IMR-90 (cell line): ENCODE data around the gene BLNK. TPM values are rescaled to one million over a fixed set of nuclear protein-coding genes. Genes with fewer than 3 reads are reported as not detected.

Source experiments
- ATAC-seq: fragments of 200-7000 bp; cut with Tn5 transposase; 2 replicates; pipeline ENCODE4 v1.9.1; 2020; ENCODE audit warnings: low read depth, mild to moderate bottlenecking, moderate library complexity
- BruUV-seq: library from RNA; stranded (reverse); fragments of 400-500 nt; replicated peaks from 2 replicates; lab custom pipeline; 2021; lab: Mats Ljungman, UMichigan
- CTCF ChIA-PET: fragments of 300-600 bp; formaldehyde crosslinking; extraction: SDS; loops from one replicate; lab custom pipeline; 2021; ENCODE audit warnings: antibody characterized with exemption; lab: Yijun Ruan, JAX
- POLR2A ChIA-PET: fragments of 300-600 bp; sonication (Branson Sonifier 250); formaldehyde crosslinking; loops from one replicate; lab custom pipeline; 2022; ENCODE audit warnings: antibody characterized with exemption; ENCODE audit not compliant: unreplicated experiment; lab: Charles Lee
- DNase-seq: peaks from one replicate; pipeline ENCODE4 v3.0.0; 2013
- H2AFZ ChIP-seq: replicated peaks from 2 replicates; pipeline ENCODE3; 2013; ENCODE audit warnings: low read length, mild to moderate bottlenecking; ENCODE audit not compliant: poor library complexity
- H2AK5ac ChIP-seq: 2 replicates; pipeline ENCODE4 v1.6.1; 2013; ENCODE audit warnings: low read depth, low read length, inconsistent platforms
- H2AK9ac ChIP-seq: replicated peaks from 2 replicates; pipeline ENCODE3; 2013; ENCODE audit warnings: mild to moderate bottlenecking, low read depth, low read length, moderate library complexity; ENCODE audit not compliant: poor library complexity
- H2BK120ac ChIP-seq: 2 replicates; pipeline ENCODE4 v1.6.1; 2013; ENCODE audit warnings: low read depth, low read length, inconsistent platforms
- H2BK15ac ChIP-seq: 3 replicates; pipeline ENCODE4 v1.6.1; 2013; ENCODE audit warnings: low read depth, low read length, inconsistent platforms
- H2BK20ac ChIP-seq: 2 replicates; pipeline ENCODE4 v1.6.1; 2013; ENCODE audit warnings: low read depth, mild to moderate bottlenecking, inconsistent platforms, low read length, moderate library complexity
- H2BK5ac ChIP-seq: 2 replicates; pipeline ENCODE4 v1.6.1; 2013; ENCODE audit warnings: mild to moderate bottlenecking, low read depth, low read length, inconsistent platforms; ENCODE audit not compliant: poor library complexity, severe bottlenecking
- H3K14ac ChIP-seq: replicated peaks from 2 replicates; pipeline ENCODE4 v1.6.1; 2013; ENCODE audit warnings: low read depth, low read length, inconsistent platforms
- H3K18ac ChIP-seq: 2 replicates; pipeline ENCODE4 v1.6.1; 2013; ENCODE audit warnings: low read depth, low read length, control low read depth
- H3K23ac ChIP-seq: 2 replicates; pipeline ENCODE4 v1.6.1; 2013; ENCODE audit warnings: low read depth, low read length, inconsistent platforms
- H3K27ac ChIP-seq: 2 replicates; pipeline ENCODE4 v1.5.1; 2013; ENCODE audit warnings: mild to moderate bottlenecking, control low read depth, low read length; ENCODE audit not compliant: insufficient read depth
- H3K27me3 ChIP-seq: 2 replicates; pipeline ENCODE4 v1.6.1; 2013; ENCODE audit warnings: low read length; ENCODE audit not compliant: control insufficient read depth, insufficient read depth
- H3K36me3 ChIP-seq: 2 replicates; pipeline ENCODE4 v1.6.1; 2013; ENCODE audit warnings: low read length, mixed read lengths; ENCODE audit not compliant: control insufficient read depth, insufficient read depth
- H3K4ac ChIP-seq: 2 replicates; pipeline ENCODE4 v1.6.1; 2013; ENCODE audit warnings: low read depth, low read length, inconsistent platforms
- H3K4me1 ChIP-seq: 2 replicates; pipeline ENCODE4 v1.6.1; 2013; ENCODE audit warnings: low read length, mixed read lengths; ENCODE audit not compliant: control insufficient read depth, insufficient read depth
- H3K4me2 ChIP-seq: 2 replicates; pipeline ENCODE4 v1.6.1; 2013; ENCODE audit warnings: low read depth, mild to moderate bottlenecking, control low read depth, low read length, moderate library complexity
- H3K4me3 ChIP-seq: 2 replicates; pipeline ENCODE4 v1.5.1; 2013; ENCODE audit warnings: low read depth, mild to moderate bottlenecking, control low read depth, low read length, moderate library complexity; ENCODE audit not compliant: insufficient read depth
- H3K56ac ChIP-seq: 2 replicates; pipeline ENCODE4 v1.6.1; 2013; ENCODE audit warnings: low read length, inconsistent platforms; ENCODE audit not compliant: insufficient read depth; ENCODE audit errors: extremely low read depth
- H3K79me1 ChIP-seq, 2 experiments: 2 replicates each; pipeline ENCODE4 v1.6.1; 2013; ENCODE audit warnings: low read length in 2 of 2, inconsistent platforms in 1 of 2, low read depth in 1 of 2
- H3K9ac ChIP-seq: 2 replicates; pipeline ENCODE4 v1.6.1; 2013; ENCODE audit warnings: low read depth, low read length, control low read depth
- H3K9me1 ChIP-seq: 2 replicates; pipeline ENCODE4 v1.6.1; 2013; ENCODE audit warnings: low read length, inconsistent platforms; ENCODE audit not compliant: insufficient read depth
- H3K9me3 ChIP-seq: 2 replicates; pipeline ENCODE4 v1.6.1; 2013; ENCODE audit warnings: low read length; ENCODE audit not compliant: control insufficient read depth, insufficient read depth
- H4K20me1 ChIP-seq: 2 replicates; pipeline ENCODE4 v1.6.1; 2013; ENCODE audit warnings: low read length, inconsistent platforms; ENCODE audit not compliant: insufficient read depth
- H4K5ac ChIP-seq: 2 replicates; pipeline ENCODE4 v1.6.1; 2013; ENCODE audit warnings: mild to moderate bottlenecking, low read depth, low read length, control low read depth
- H4K8ac ChIP-seq, 2 experiments: 2 replicates each; pipeline ENCODE4 v1.6.1; 2013; ENCODE audit warnings: low read depth in 2 of 2, low read length in 2 of 2, control low read depth in 1 of 2, inconsistent platforms in 1 of 2
- H4K91ac ChIP-seq: 2 replicates; pipeline ENCODE4 v1.6.1; 2013; ENCODE audit warnings: low read depth, low read length, inconsistent platforms; ENCODE audit not compliant: insufficient read depth
- CEBPB ChIP-seq: IDR thresholded peaks from 2 replicates; pipeline ENCODE4 v1.6.1; 2012; ENCODE audit warnings: low read depth, low read length, improper control_type of control experiment
- FOS ChIP-seq: fragments of 150-350 bp; IDR thresholded peaks from 2 replicates; pipeline ENCODE4 v1.6.1; 2016; ENCODE audit warnings: low read depth, low read length
- MXI1 ChIP-seq: IDR thresholded peaks from 2 replicates; pipeline ENCODE4 v1.6.1; 2012; ENCODE audit warnings: low read depth, mild to moderate bottlenecking, low read length, moderate library complexity, borderline replicate concordance
- NFE2L2 ChIP-seq: fragments of 150-350 bp; IDR thresholded peaks from 2 replicates; pipeline ENCODE4 v1.6.1; 2016; ENCODE audit warnings: low read depth, mild to moderate bottlenecking, low read length
- WGBS, 2 experiments: methylation state at CpG; one replicate each; pipeline versions ENCODE4 v1.1.5 to v1.1.7; 2013; ENCODE audit warnings: missing lambda C conversion rate in 2 of 2; ENCODE audit not compliant: insufficient read length in 1 of 2; ENCODE audit errors: extremely low coverage in 2 of 2; 5-methylcytosine and 5-hydroxymethylcytosine counted together
- dilution Hi-C: fragments of 300-500 bp; cut with HindIII; formaldehyde crosslinking; loops from one replicate; pipeline ENCODE4 v1.14.3; 2018; ENCODE audit warnings: low sequenced_read_pairs; ENCODE audit not compliant: unreplicated experiment
- in situ Hi-C: fragments of 300-500 bp; cut with MboI; formaldehyde crosslinking; loops from 3 replicates; pipeline ENCODE4 v1.14.3; 2019; ENCODE audit warnings: low sequenced_read_pairs, inconsistent platforms, mixed read lengths
- intact Hi-C: fragments of 100-400 bp; cut with micrococcal nuclease; formaldehyde crosslinking; loops from 2 replicates; pipeline ENCODE4 v1.10.0; 2022
- polyA plus RNA-seq, 3 experiments: library from polyadenylated mRNA; depleted of rRNA; stranded (reverse); fragments of >200 nt; gene quantifications; 2 replicates each; pipeline ENCODE4 v1.2.3, GENCODE V29; 2012; ENCODE audit warnings: low replicate concordance in 1 of 3
- total RNA-seq: library from RNA; depleted of rRNA; stranded (reverse); fragments of >200 nt; gene quantifications from 2 replicates; pipeline ENCODE4 v1.2.3, GENCODE V29; 2012
- TF ChIP-seq, protein P1 (sequence below): fragments of 150-350 bp; IDR thresholded peaks from 2 replicates; pipeline ENCODE4 v1.6.1; 2017; ENCODE audit warnings: mild to moderate bottlenecking, antibody characterized with exemption, low read length, low read depth
- TF ChIP-seq, protein P2 (sequence below): conservative IDR thresholded peaks from 2 replicates; pipeline ENCODE4 v1.5.1; 2012; ENCODE audit warnings: mild to moderate bottlenecking, low read depth, low read length, improper control_type of control experiment

BLNK gene
- total and polyA plus RNA-seq, 2 of the 4 experiments (the other 2 are of a cell fraction): not detected

DNA sequence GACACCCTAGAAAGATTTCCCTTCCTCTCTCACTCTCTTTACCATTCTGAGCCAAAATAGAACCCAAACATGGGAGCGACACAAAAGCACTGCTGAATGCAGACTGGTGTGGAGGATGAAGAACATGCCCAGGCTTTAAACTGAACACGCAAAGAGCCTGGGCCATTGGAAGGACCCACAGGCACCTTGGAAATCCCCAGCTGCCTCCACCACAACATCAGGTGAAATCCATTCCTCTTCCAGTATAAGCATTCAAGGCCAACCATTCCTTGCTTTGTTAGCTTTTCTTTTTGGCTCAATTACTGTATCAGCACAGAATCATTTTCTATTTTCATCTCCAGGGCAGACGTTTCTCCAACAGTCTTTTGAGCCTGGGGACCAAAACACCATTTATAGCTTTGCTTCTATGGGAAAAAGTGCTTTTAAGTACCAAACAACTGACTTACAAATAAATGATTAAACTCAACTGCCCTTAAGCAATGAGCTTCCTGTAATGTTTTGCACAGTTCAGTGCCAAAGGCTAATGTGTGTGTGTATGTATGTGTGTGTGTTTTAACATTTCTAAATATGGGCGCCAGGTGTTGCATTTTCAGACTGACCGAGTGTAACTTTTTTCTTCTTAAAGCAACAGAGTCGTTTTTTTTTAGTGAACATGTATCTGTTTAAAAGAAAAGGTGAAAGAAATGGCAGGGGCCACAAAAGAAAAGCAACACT, 16.2 kb upstream of the BLNK start:
- Histone ChIP-seq H3K4me1 (no peaks in the 10 kb centered on the region), H3K4me3 (no peak overlapping the region), H3K4ac (no peak overlapping the region), H3K18ac (no peak overlapping the region), H2BK5ac (no peak overlapping the region), H3K9ac (no peak overlapping the region), H4K8ac (no peak overlapping the region), H3K14ac (no peak overlapping the region), H3K9me1 (no peaks in the 10 kb centered on the region), H3K23ac (no peak overlapping the region), H3K9me3 (no peaks in the 10 kb centered on the region), H3K79me1 (no peaks in the 10 kb centered on the region), H4K5ac (no peak overlapping the region), H4K91ac (no peak overlapping the region), H2BK20ac (no peak overlapping the region), H2BK120ac (no peak overlapping the region), H3K4me2 (no peak overlapping the region), H3K36me3 (no peaks in the 10 kb centered on the region), H2AFZ (no peak overlapping the region), H2BK15ac (no peak overlapping the region), H3K27ac (no peak overlapping the region), H2AK5ac (no peak overlapping the region), H3K56ac (no peak overlapping the region), H3K27me3 (no peaks in the 10 kb centered on the region), H2AK9ac (no peak overlapping the region), H4K20me1 (no peaks in the 10 kb centered on the region)
- POLR2A ChIA-PET: no interaction called here
- dilution Hi-C loops: no loop called here
- no peak for DNase-seq
- no CpG with 5 or more reads among the region's 6 CpGs for WGBS, 2 experiments
- TF ChIP-seq CEBPB (no peak), NFE2L2 (no peak), FOS (no peak), MXI1 (no peak)
- TF ChIP-seq, protein P1, sequence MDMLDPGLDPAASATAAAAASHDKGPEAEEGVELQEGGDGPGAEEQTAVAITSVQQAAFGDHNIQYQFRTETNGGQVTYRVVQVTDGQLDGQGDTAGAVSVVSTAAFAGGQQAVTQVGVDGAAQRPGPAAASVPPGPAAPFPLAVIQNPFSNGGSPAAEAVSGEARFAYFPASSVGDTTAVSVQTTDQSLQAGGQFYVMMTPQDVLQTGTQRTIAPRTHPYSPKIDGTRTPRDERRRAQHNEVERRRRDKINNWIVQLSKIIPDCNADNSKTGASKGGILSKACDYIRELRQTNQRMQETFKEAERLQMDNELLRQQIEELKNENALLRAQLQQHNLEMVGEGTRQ: no peak
- TF ChIP-seq, protein P2, sequence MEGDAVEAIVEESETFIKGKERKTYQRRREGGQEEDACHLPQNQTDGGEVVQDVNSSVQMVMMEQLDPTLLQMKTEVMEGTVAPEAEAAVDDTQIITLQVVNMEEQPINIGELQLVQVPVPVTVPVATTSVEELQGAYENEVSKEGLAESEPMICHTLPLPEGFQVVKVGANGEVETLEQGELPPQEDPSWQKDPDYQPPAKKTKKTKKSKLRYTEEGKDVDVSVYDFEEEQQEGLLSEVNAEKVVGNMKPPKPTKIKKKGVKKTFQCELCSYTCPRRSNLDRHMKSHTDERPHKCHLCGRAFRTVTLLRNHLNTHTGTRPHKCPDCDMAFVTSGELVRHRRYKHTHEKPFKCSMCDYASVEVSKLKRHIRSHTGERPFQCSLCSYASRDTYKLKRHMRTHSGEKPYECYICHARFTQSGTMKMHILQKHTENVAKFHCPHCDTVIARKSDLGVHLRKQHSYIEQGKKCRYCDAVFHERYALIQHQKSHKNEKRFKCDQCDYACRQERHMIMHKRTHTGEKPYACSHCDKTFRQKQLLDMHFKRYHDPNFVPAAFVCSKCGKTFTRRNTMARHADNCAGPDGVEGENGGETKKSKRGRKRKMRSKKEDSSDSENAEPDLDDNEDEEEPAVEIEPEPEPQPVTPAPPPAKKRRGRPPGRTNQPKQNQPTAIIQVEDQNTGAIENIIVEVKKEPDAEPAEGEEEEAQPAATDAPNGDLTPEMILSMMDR: no peak
- in situ Hi-C loops: no loop called here
- no TSS peak for BruUV-seq
- no peak for ATAC-seq
- intact Hi-C loops: no loop called here
- CTCF ChIA-PET: interaction anchor here (0.6 to 1.1 kb wide), 3 partner anchors 222 to 775 kb away, joined by 3 to 4 read pairs (median 3); no protein-coding TSS in a partner anchor
